ENCODE results near the gene SLC25A43.
A peak's percentile ranks its signal among the peaks of the same experiment; 100 is the strongest.
"Not testable (repeated sequence)": the region's sequence is repeated elsewhere in the genome, so short reads cannot be mapped to it uniquely, and the experiment has no call there.

SLC25A43 gene

DNA sequence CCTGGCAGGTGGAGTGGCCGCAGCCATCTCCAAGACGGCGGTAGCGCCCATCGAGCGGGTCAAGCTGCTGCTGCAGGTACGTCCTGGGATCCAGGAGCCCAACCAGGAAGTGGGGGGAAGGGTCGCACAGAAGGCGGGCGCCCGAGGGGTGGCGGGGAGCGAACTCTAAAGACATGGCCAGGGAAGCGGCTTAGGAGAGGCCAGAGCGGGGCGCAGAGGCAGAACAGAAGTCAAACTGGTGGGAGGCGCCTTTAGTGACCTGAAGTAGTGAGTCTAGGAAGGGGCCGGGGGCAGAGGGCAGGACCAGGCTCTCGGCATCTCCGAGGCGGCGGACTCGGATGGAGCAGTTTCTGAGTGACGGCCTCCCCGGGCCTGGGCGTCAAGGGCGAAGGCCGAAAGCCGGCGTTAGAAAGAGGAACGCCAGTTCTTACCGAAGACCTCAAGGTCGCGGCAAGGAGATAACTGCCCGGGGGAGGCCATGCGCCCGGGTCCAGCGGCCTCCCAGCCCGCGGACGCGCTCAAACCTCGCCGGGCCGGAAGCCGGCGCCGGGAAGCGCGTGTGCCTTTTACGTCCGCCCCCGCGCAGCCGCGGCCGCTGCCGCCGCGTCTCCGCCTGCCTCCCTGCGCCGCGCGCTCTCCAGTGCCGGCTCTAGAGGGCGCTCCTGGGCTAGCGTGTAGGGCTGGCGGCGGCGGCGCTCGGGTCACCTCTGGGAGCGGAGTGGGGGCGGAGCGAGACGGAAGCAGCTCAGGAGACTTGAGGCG, 69.6 kb downstream of the SLC25A43 start:
- peak; percentile 69 for DNase-seq

DNA sequence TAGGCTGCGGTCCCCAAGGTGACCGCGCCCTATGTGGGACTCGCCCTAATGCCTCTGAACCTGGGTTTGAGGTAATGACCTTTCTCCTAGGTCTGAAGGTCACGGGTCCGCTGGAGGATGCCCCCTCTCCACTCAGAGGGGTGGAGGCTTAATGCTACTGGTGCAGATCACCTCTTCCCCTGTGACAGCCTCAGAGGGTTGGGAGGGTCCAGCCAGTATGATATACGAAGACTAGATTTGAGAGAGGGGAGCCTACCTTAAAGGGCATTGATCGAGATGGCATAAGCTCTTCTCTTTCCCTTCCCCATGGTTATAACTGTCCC, 70.1 kb downstream of the SLC25A43 start:
- no peak for DNase-seq

DNA sequence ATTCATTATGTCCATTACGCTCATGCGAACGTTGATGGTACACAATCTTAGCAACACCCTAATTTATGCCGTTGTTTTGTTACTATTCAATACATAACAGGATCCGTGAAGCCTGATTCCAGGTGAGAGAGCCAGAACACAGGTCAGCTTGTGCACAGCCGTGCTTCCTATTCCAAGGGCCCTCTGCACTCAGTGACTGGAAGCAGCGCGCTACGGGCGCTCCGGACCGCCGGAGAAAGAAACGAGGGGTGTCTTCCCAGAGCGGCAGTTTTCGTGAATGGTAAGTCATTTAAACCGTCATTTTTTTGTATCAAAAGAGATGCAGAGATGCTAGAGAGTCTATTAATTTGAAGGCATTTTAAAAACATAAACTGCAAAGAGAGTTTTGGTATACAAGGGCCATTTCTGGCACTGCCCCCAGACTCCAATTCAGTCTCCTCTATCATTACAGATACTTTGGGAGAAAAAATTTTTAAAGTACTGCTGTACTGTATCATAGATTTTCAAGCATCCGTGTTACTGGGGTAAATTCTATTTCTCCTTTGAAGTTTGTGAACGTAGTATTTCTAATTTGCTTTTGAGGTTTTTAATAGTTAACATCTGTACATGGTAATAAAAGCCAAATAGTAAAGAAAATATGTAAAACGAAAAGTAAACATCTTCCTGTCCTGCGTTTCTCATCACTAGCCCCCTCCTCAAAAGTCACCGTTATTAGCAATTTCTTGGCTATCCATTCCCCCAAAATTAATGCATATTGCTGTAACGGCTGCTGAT, 75.7 kb downstream of the SLC25A43 start:
- no peak for DNase-seq

DNA sequence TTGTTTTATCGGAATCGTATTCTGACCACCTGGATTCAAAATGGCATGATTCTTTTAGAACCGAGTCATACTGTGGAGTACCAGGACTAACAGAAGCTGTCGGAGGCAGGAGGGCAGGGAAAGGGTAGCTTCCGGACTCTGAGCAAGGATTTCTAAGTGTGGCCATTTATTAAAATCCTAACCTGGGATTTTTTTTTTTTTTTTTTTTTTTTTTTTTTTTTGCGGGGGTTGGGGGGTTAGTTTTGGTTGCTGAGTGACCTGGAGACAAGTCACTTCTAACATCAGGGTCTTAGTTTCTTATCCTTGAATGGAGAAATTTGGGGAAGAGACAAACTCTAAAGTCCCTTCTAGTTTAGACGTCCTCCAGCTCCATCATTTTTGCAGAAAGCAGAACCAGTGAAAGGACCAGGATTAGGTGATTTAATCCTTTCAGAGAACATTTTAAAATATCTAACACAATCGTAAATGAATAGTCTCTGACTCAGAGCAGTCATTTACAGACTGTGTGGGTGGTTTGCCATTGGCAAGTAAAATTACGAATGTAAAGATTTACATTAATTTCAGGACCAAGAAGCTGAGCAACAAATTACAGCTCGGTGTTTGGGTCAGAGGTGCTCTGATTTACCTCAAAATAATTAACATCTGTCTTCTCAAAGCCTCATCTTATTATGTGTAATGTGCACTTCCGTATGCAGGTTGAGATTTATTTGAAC, 76.4 kb downstream of the SLC25A43 start:
- no peak for DNase-seq

DNA sequence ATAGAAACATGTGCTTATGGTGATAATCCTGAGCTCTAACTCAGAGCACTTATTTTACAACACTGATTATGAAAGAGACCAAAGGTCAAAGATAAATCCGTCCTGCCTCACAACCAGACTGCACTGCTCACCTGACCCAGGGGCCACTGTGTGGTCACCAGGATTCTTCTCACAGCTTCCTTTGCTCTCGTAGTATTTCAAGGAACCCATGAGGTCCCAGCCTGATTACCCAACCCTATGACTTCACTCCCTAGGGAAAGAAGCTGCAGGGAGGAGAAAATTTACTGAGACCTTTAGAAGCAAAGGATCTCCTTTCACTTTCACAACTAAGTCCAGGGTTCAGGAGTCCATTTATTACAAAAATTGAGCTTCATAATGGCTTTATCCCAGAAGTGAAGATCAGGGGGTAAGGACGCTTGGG, 78.7 kb downstream of the SLC25A43 start:
- no peak for DNase-seq

DNA sequence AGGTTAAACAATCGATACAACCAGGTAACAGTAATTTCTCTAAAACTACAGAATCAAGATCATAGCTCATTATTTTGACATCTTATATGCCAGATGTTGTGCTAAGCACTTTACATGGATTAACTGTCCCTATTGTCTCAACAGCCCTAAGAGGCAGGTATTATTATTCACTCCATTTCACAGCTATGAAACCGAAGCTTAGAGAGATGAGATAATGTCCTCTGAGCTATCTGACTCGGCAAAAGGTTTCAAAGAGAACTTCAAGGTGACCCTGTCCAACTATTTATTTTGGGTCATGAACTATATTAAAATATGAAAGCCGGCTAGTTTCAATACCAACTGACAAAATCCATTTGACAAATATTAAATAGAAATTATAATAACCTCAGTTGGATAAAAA, 79.4 kb downstream of the SLC25A43 start:
- no peak for DNase-seq

DNA sequence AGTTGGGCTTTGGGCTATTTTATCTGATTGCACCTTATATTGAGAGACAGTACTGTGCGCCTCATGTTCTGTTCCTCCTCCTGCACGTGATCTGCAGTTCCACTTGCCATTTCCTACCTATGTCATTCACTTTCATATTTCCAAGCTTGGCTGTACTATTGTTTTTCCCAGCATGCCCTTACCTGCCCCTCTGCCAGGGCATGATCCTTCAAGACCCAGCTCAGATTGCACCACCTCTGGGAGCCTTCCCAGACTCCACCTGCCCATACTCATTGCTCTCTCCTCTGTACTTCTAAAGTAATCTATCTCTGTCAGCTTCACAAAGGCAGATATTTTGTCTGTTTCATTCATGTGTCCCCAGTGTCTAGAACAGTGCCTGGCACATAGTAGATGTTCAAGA, 80.7 kb downstream of the SLC25A43 start:
- DNase-seq: no peak

DNA sequence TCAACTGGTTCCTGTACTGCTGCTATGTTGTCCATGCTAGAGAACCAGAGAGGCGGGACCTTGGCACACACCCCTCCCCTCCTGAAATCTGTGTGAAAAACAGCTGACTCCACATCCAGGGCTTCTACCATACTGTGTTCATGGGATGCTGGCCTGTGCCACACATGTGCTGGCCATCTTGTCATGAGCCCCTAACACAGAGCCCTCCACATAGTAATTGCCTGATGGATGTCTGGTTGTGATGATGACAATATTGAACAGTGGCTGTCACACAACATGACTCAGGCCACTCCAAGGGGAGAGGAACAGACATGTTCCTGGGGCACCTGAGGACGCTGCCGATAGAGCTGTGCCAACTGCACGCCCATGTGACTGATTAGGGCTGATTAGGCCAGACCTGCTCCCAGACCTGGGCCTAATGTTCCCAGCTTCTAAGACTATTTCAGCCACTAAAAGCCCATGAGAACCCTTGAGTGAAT, 82.2 kb downstream of the SLC25A43 start:
- no peak for DNase-seq

DNA sequence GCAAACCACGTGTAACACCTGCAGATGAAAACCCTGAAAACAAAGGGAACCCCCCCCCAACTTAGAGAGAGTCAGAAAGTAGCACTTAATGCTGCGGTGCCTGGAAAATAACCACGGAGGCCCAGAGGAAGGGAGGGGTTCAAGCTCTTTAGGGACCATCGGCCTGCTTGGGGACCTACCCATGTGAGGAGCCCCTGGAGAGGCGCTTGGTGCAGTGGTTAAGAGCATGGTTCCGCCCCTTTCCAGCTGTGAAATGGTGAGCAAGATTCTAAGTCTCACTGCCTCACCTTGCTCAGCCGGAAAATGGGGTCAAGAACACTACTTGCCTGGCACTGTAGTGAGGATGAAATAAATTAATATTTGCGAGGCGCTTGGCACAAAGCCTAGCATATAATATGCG, 82.9 kb downstream of the SLC25A43 start:
- no peak for DNase-seq

DNA sequence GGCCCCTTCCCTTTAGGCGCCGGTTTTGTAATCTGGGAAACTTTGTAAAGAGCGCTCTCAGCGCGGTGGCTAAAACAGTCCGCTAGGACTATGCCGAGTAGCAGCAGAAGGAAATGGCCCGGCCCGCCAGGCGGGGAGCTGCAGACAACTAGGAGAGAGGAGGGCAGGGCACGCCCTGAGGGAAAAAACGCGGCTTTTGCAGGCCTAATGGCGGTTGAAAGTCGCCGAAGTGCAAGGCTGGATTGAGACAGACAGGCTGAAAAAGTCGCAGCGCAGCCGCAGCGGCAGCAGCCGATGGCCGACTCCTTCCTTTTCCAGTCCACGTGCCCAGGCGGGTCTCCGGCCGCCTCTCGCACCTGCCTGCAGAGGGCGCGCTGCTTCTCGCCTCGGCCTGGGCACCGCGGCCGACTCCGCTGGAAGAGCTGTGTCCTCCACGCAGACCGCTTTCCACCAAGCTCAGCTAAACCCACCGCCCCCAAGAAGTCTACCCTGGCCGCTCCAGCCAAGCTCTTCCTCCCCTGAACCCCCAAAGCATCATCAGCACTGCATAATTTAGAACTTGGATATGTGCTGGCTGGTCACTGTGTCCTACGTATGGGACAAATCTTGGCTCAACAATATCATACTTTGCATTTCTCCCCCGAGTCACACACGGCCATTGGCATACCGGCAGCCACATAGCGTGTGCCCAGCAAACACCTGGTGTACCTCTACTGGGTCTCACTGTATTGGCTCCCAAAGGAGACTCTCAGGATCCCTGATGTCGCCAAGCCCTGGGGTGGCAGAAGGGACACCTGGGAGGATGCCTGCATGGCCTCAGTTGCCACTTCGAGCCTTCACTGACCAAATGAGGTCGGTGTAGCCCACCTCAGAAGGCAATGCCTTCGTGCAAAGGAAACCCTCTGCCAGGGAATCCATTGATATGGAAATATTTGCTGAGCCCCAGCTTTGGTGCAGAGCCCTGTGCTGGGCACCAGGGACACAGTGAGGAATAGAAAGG, 83.6 kb downstream of the SLC25A43 start:
- DNase-seq: peak; percentile 59

DNA sequence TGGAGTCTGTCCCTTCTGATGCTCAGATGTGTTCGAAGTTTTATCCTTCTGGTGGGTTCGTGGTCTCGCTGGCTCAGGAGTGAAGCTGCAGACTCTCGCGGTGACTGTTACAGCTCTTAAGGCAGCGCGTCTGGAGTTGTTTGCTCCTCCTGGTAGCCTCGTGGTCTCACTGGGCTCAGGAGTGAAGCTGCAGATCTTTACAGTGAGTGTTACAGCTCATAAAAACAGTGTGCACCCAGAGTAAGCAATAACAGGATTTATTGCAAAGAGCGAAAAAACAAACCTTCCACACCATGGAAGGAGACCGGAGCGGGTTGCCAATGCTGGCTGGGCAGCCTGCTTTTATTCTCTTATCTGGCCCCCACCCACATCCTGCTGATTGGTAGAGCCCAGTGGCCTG, 87.6 kb downstream of the SLC25A43 start:
- no peak for DNase-seq

DNA sequence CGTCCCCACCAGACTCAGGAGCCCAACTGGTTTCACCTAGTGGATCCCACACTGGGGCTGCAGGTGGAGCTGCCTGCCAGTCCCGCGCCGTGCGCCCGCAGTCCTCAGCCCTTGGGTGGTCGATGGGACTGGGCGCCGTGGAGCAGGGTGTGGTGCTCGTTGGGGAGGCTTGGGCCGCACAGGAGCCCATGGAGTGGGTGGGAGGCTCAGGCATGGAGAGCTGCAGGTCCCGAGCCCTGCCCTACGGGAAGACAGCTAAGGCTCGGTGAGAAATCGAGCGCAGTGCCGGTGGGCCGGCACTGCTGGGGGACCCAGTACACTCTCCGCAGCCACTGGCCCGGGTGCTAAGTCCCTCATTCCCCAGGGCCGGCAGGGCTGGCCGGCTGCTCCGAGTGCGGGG, 88.6 kb downstream of the SLC25A43 start:
- not testable (repeated sequence) for DNase-seq

DNA sequence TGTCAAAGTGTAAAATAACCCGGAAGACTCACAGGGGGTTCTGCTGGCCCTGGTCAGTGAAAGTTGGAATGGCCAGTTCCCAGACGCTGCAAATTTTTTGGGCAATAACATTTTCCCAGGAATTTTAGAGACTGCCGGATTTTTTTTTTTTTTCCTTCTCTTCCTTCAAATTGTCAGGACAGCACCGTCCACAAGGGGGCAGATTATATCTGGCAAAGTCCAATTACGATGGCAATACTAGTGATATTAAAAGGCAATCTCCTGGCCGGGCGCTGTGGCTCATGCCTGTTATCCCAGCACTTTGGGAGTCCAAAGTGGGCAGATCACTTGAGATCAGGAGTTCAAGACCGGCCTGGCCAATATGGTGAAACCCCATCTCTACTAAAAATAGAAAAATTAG, 89.6 kb downstream of the SLC25A43 start:
- DNase-seq: peak; percentile 16

DNA sequence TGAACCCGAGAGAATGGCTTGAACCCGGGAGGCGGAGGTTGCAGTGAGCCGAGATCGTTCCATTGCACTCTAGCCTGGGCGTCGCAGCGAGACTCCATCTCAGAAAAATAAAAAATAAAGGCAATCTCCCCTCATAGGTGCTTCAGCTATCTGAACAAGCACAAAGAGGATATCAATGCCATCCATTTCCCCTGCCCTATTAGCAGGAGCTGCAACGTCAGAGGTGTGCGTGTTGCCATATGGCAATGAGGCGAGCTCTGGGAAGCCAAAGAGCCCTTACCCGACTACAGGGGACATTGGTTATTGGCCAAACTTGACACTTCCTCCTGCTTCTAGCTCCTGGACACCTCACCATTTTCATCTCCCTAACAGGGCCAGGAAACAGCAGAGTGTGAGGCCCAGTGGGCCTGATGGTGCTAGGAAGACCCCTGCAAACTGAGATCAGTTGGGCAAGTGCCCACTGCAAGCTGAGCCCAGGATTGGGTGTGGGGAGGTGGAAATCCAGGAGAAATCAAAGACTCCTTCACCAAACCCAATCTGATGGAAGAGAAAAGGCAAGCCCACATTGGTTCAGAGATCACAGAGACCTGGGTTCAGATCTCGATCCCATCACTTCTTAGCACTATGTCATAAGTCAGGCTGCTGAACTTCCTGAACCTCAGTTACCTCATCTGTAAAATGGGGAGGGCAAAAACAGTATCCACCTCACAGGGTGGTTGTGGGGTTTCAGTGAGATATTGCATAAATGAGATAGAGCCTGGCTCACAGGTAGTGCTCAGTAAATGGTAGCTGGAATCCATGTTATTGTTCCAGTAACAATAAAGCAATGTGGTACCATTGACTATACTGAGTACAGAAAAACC, 90.3 kb downstream of the SLC25A43 start:
- DNase-seq: no peak

DNA sequence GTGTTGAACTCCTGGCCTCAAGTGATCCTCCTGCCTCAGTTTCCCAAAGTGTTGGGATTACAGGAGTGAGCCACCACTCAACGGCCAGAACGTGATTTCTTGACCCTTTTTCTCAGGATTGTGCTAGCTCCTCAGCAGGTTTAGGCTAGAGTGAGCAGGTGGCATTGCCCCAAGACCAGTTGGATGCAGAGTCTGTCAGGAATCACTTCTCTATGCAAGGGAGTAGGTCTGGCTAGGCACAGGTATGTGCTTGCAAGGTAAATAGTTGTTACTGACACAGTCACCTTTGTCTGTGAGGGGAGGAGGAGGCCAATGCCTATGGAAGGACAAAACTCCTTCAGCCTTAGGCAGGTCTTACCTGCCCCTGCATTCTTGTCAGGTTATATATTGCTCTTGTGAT, 93.3 kb downstream of the SLC25A43 start:
- no peak for DNase-seq

DNA sequence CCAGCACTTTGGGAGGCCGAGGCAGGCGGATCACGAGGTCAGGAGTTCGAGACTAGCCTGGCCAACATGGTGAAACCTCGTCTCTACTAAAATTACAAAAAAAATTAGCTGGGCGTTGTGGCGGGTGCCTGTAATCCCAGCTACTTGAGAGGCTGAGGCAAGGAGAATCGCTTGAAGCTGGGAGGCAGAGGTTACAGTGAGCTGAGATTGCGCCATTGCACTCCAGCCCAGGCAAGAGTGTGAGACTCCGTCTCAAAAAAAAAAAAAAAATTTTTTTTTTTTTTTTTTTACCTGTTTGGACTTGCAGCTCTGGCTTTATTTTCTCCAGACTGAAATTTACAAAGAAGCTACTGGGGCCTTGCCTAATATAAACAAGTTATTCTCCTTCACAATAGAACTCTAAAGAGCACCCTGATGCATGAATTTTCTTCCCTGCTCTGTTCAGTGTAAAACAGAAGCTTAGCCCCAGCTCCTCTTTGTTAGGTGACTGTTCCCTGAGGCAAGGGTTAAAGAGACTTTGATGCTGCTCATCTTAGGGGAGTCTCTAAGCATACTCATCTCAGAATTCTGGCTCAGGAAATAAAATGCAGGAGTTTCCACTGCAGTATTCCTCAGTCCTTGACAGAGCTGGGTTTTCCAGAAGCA, 94.8 kb downstream of the SLC25A43 start:
- DNase-seq: not testable (repeated sequence)

DNA sequence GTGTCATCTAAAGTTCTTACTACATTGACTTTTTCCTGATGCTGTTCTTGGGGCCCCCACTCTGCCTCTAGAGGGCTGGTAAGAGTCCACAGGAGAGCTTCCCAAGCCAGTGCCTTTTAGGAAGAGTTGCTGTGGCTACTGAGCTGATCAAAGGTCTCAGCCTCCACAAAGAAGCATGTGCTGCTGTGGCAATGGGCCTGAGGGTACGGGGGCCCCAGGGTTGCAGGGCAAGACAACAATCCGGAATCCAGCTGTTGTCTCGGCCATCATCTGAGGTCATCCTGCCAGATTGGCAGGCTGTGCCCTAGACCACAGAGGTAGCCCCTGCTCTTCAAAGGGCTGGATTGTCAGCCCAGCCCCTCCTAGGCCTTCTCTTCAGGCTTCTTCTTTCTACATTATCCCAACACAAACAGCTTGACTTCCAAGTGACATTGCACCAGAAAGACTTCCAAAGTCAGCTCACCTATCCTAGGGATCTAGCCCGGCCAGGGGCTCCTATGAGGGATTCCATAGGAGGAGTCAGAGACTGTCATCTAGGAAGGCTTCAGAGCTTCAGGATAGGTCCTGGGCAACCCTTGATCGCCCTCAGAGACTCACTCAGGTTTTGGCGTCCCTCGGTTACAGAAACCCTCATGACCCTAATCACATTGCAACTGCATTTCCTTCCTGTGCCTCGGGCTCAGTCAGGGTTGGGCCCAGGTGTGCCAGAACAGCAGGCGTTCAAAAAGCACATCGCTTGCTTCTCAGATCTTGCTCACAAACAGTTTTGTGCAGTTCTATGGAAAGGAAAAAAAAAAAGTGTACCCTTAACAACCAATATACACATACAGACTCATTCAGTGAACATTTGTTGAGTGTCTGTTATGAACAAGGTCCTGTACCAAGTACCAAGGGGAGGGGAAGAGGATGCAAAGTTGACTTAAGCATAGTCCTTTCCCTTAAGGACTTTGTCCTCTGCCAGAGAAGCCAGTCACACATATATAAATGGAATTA, 96.9 kb downstream of the SLC25A43 start:
- no peak for DNase-seq

DNA sequence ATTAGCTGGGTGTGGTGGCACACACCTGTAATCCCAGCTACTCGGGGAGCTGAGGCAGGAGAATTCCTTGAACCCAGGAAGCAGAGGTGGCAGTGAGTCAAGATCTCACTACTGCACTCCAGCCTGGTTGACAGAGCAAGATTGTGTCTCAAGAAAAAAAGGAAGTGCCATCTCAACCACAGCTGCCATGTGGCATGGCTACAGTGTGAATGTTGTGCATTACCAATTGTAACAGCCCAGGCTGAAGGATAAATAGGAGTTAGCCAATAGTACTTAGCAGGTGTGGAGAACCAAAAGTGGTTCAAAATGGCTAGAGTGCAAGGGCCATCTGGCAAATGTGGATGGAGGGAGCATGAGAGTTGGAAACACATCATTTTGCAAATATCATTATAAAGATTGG, 98.0 kb downstream of the SLC25A43 start:
- no peak for DNase-seq

DNA sequence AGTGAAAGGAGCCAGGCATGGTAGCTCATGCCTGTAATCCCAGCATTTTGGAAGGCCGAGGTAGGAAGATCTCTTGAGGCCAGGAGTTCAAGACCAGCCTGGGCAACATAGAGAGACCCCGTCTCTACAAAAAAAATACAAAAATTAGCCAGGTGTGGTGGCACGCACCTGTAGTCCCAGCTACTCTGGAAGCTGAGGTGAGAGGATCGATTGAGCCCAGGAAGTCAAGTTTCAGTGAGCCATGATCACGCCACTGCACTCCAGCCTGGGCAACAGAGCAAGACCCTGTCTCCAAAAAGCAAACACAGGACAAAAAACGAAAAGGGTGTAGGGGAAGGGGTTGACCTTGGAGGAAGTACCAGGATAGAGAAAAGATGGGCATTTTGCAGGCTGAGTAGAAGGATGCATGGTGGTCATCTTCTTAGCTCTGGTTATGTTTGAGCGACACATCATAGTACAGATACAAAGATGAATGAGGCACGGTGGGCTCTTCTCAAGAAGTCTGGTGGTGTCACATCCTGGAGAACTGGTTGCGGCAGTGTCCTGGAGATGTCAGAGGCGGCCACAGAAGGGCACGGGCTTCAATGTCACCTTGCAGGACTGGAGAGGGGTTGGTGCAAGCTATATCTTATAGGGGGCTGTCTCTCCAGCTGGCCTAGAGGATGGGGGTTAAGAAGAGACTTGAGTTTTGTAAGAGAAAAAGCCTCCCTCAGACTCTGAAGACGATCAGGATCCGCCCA, 101.1 kb downstream of the SLC25A43 start:
- no peak for DNase-seq
